ENCODE data around the gene GALNT18. TPM values are rescaled to one million over a fixed set of nuclear protein-coding genes. Genes with fewer than 3 reads are reported as not detected.

GALNT18 gene
- total and polyA plus RNA-seq, 2 of the 4 experiments (the other 2 are of a cell fraction) = 9.5 to 11.3 TPM

GRCh38 chr11:11640996-11641395 is 19.2 kb upstream of the GALNT18 start:
- Histone ChIP-seq H3K4me3 (ENCODE audit: insufficient read depth, low read depth, low read length) (no peak overlapping the region), H3K14ac (replicated peaks; ENCODE audit: low read depth, low read length) (no peak overlapping the region), H3K23ac (ENCODE audit: low read depth, low read length) (no peak overlapping the region), H2BK5ac (ENCODE audit: low read depth, low read length, poor library complexity, severe bottlenecking) (no peak overlapping the region), H2AK9ac (replicated peaks; ENCODE audit: low read depth, low read length, poor library complexity) (no peak overlapping the region), H2BK20ac (ENCODE audit: low read depth, low read length) (no peak overlapping the region), H2AFZ (replicated peaks; ENCODE audit: low read length, poor library complexity) (no peak overlapping the region), H3K9me3 (ENCODE audit: control insufficient read depth, insufficient read depth, low read length) (peaks cover 2% of the 10 kb centered on the region; the same call in 1 of the 2 replicates), H3K4me1 (ENCODE audit: control insufficient read depth, insufficient read depth, low read length) (0 out of 2 replicates have a peak, but pooled peaks cover 2% of the 10 kb centered on the region), H2AK5ac (ENCODE audit: low read depth, low read length) (no peak overlapping the region), H3K79me1 (ENCODE audit: low read depth in 1 of 2, low read length in 2 of 2) (no peaks in the 10 kb centered on the region), H3K9ac (ENCODE audit: low read depth, low read length) (no peak overlapping the region), H2BK120ac (ENCODE audit: low read depth, low read length) (no peak overlapping the region), H4K91ac (ENCODE audit: insufficient read depth, low read depth, low read length) (no peak overlapping the region), H3K18ac (ENCODE audit: low read depth, low read length) (no peak overlapping the region), H4K8ac (ENCODE audit: low read depth in 2 of 2, low read length in 2 of 2) (no peak overlapping the region), H3K56ac (ENCODE audit: extremely low read depth, insufficient read depth, low read length) (no peak overlapping the region), H3K4ac (ENCODE audit: low read depth, low read length) (no peak overlapping the region), H4K20me1 (ENCODE audit: insufficient read depth, low read length) (no peaks in the 10 kb centered on the region), H3K27me3 (ENCODE audit: control insufficient read depth, insufficient read depth, low read length) (peaks cover 47% of the 10 kb centered on the region), H3K4me2 (ENCODE audit: low read depth, low read length) (no peak overlapping the region), H3K27ac (ENCODE audit: insufficient read depth, low read length) (no peak overlapping the region), H3K9me1 (ENCODE audit: insufficient read depth, low read length) (no peaks in the 10 kb centered on the region), H3K36me3 (ENCODE audit: control insufficient read depth, insufficient read depth, low read length) (no peaks in the 10 kb centered on the region), H4K5ac (ENCODE audit: low read depth, low read length) (no peak overlapping the region), H2BK15ac (ENCODE audit: low read depth, low read length) (no peak overlapping the region)
- in situ Hi-C loops (cut with MboI; ENCODE audit: low sequenced_read_pairs) = no loop called here
- TF ChIP-seq RCOR1 (IDR thresholded peaks at IDR 0.05; ENCODE audit: insufficient replicate concordance, low read length) (no peak), FOS (IDR thresholded peaks at IDR 0.05; ENCODE audit: low read depth, low read length) (no peak), POLR2A (IDR thresholded peaks at IDR 0.05; ENCODE audit: low read depth, low read length) (no peak), CHD1 (IDR thresholded peaks at IDR 0.05; ENCODE audit: low read depth, low read length) (no peak), MXI1 (IDR thresholded peaks at IDR 0.05; ENCODE audit: borderline replicate concordance, low read depth, low read length) (no peak)
- DNase-seq = no peak
- intact Hi-C loops (cut with micrococcal nuclease) = no loop called here
- ATAC-seq (ENCODE audit: low read depth) = no peak
- dilution Hi-C loops (cut with HindIII; ENCODE audit: low sequenced_read_pairs, unreplicated experiment) = no loop called here
- no TSS peak for BruUV-seq (replicated peaks)
- POLR2A ChIA-PET (ENCODE audit: unreplicated experiment) = no interaction called here
- CTCF ChIA-PET = interaction anchor here (1.7 kb wide), 1 partner anchor 27 kb away, joined by 3 read pairs; no protein-coding TSS in a partner anchor
- no CpG with 5 or more reads among the region's 5 CpGs for whole genome bisulfite sequencing, 2 experiments (ENCODE audit: extremely low coverage in 2 of 2, insufficient read length in 1 of 2)

Data from IMR-90 (cell line).